H9 (cell line): ENCODE results near the gene ALDH1A2. TPM values are rescaled to one million over a fixed set of nuclear protein-coding genes. Genes with fewer than 3 reads are reported as not detected.

Source experiments
- DNase-seq: peaks from one replicate; pipeline ENCODE4 v3.0.0-alpha.2; 2017
- H2AFZ ChIP-seq: one replicate; pipeline ENCODE4 v1.6.1; 2013; ENCODE audit warnings: mild to moderate bottlenecking, low read length, control low read depth, moderate library complexity
- H2AK5ac ChIP-seq: 2 replicates; pipeline ENCODE4 v1.6.1; 2013; ENCODE audit warnings: low read length, control low read depth, mixed read lengths; ENCODE audit not compliant: insufficient read length
- H2BK120ac ChIP-seq: one replicate; pipeline ENCODE4 v1.6.1; 2013; ENCODE audit warnings: low read depth, mild to moderate bottlenecking, low read length, control low read depth, inconsistent platforms; ENCODE audit not compliant: poor library complexity, severe bottlenecking
- H2BK12ac ChIP-seq: 2 replicates; pipeline ENCODE4 v1.6.1; 2013; ENCODE audit warnings: low read length, control low read depth, mixed read lengths, low read depth; ENCODE audit not compliant: insufficient read length
- H2BK15ac ChIP-seq: 2 replicates; pipeline ENCODE4 v1.6.1; 2013; ENCODE audit warnings: low read depth, low read length, control low read depth
- H2BK20ac ChIP-seq: one replicate; pipeline ENCODE4 v1.6.1; 2013; ENCODE audit warnings: low read depth, mild to moderate bottlenecking, low read length, control low read depth, inconsistent platforms; ENCODE audit not compliant: poor library complexity, severe bottlenecking
- H2BK5ac ChIP-seq: 2 replicates; pipeline ENCODE4 v1.6.1; 2013; ENCODE audit warnings: low read length, control low read depth, mixed read lengths; ENCODE audit not compliant: insufficient read length
- H3K14ac ChIP-seq: 2 replicates; pipeline ENCODE4 v1.6.1; 2013; ENCODE audit warnings: low read length, control low read depth; ENCODE audit not compliant: insufficient read depth
- H3K18ac ChIP-seq: 2 replicates; pipeline ENCODE4 v1.6.1; 2013; ENCODE audit warnings: low read depth, mild to moderate bottlenecking, mixed read lengths, low read length, control low read depth; ENCODE audit not compliant: insufficient read length
- H3K23ac ChIP-seq: 2 replicates; pipeline ENCODE4 v1.6.1; 2013; ENCODE audit warnings: low read length, control low read depth, mixed read lengths, low read depth; ENCODE audit not compliant: insufficient read length
- H3K23me2 ChIP-seq: 2 replicates; pipeline ENCODE4 v1.6.1; 2013; ENCODE audit warnings: low read depth, mild to moderate bottlenecking, mixed read lengths, low read length, control low read depth; ENCODE audit not compliant: insufficient read length, poor library complexity, severe bottlenecking
- H3K27ac ChIP-seq: 2 replicates; pipeline ENCODE4 v1.5.1; 2013; ENCODE audit warnings: low read length, control low read depth, mixed read lengths, low read depth; ENCODE audit not compliant: insufficient read length
- H3K27me3 ChIP-seq: 2 replicates; pipeline ENCODE4 v1.6.1; 2013; ENCODE audit warnings: low read length, control low read depth, inconsistent platforms; ENCODE audit not compliant: insufficient read depth
- H3K4ac ChIP-seq: 2 replicates; pipeline ENCODE4 v1.6.1; 2013; ENCODE audit warnings: low read depth, mild to moderate bottlenecking, control low read depth, inconsistent platforms, low read length, moderate library complexity
- H3K4me1 ChIP-seq: 2 replicates; pipeline ENCODE4 v1.6.1; 2013; ENCODE audit warnings: low read length, control low read depth, inconsistent platforms; ENCODE audit not compliant: insufficient read depth
- H3K4me2 ChIP-seq: 2 replicates; pipeline ENCODE4 v1.6.1; 2013; ENCODE audit warnings: low read length, control low read depth, mixed read lengths; ENCODE audit not compliant: insufficient read length, insufficient read depth
- H3K56ac ChIP-seq: 2 replicates; pipeline ENCODE4 v1.6.1; 2013; ENCODE audit warnings: low read depth, mild to moderate bottlenecking, mixed read lengths, low read length, control low read depth; ENCODE audit not compliant: insufficient read length
- H3K79me1 ChIP-seq: 2 replicates; pipeline ENCODE4 v1.6.1; 2013; ENCODE audit warnings: low read depth, mild to moderate bottlenecking, moderate library complexity, low read length, control low read depth, inconsistent platforms; ENCODE audit not compliant: insufficient read depth, poor library complexity, severe bottlenecking
- H3K79me2 ChIP-seq: 2 replicates; pipeline ENCODE4 v1.6.1; 2013; ENCODE audit warnings: low read length, control low read depth, inconsistent platforms; ENCODE audit not compliant: insufficient read depth
- H3K9ac ChIP-seq: 2 replicates; pipeline ENCODE4 v1.6.1; 2013; ENCODE audit warnings: low read length, control low read depth, mixed read lengths; ENCODE audit not compliant: insufficient read length; ENCODE audit errors: extremely low read depth
- H3K9me3 ChIP-seq: one replicate; pipeline ENCODE4 v1.6.1; 2013; ENCODE audit warnings: low read depth, low read length, inconsistent platforms; ENCODE audit not compliant: control insufficient read depth
- H3T11ph ChIP-seq: one replicate; pipeline ENCODE4 v1.6.1; 2013; ENCODE audit warnings: mild to moderate bottlenecking, low read length, control low read depth, inconsistent platforms
- H4K20me1 ChIP-seq: one replicate; pipeline ENCODE4 v1.6.1; 2013; ENCODE audit not compliant: control insufficient read depth, insufficient read length, insufficient read depth
- H4K5ac ChIP-seq: 2 replicates; pipeline ENCODE4 v1.6.1; 2013; ENCODE audit warnings: low read depth, mild to moderate bottlenecking, mixed read lengths, low read length, control low read depth; ENCODE audit not compliant: insufficient read length
- H4K8ac ChIP-seq: replicated peaks from 2 replicates; pipeline ENCODE4 v1.6.1; 2013; ENCODE audit warnings: low read length, control low read depth, mixed read lengths, low read depth; ENCODE audit not compliant: insufficient read length
- H4K91ac ChIP-seq: 2 replicates; pipeline ENCODE4 v1.6.1; 2013; ENCODE audit warnings: low read depth, mild to moderate bottlenecking, moderate library complexity, mixed read lengths, low read length, control low read depth; ENCODE audit not compliant: insufficient read length
- H3K27ac Mint-ChIP-seq, 3 experiments: 2 replicates in 2 of 3; 3 replicates in 1 of 3; pipeline ENCODE4 v1.8.0; 2020 to 2021; ENCODE audit warnings: mixed read lengths in 3 of 3, mild to moderate bottlenecking in 1 of 3, moderate library complexity in 1 of 3
- H3K27me3 Mint-ChIP-seq: 2 replicates; pipeline ENCODE4 v1.8.0; 2021; ENCODE audit warnings: low read depth, mild to moderate bottlenecking, moderate library complexity, mixed read lengths
- H3K36me3 Mint-ChIP-seq, 3 experiments: 2 replicates in 2 of 3; 3 replicates in 1 of 3; pipeline ENCODE4 v1.8.0; 2020 to 2021; ENCODE audit warnings: low read depth in 3 of 3, mixed read lengths in 3 of 3; ENCODE audit not compliant: insufficient read depth in 1 of 3
- H3K4me1 Mint-ChIP-seq, 2 experiments: 2 replicates each; pipeline ENCODE4 v1.8.0; 2020; ENCODE audit warnings: mixed read lengths in 2 of 2
- H3K4me3 Mint-ChIP-seq, 2 experiments: 2 replicates in 1 of 2; 3 replicates in 1 of 2; pipeline ENCODE4 v1.8.0; 2020 to 2021; ENCODE audit warnings: mild to moderate bottlenecking in 2 of 2, mixed read lengths in 2 of 2, moderate library complexity in 1 of 2
- H3K9me3 Mint-ChIP-seq, 2 experiments: 2 replicates in 1 of 2; 3 replicates in 1 of 2; pipeline ENCODE4 v1.8.0; 2020; ENCODE audit warnings: mild to moderate bottlenecking in 2 of 2, mixed read lengths in 2 of 2, moderate library complexity in 1 of 2
- WGBS: extraction: QIAGEN DNeasy Blood & Tissue Kit; methylation state at CpG from one replicate; pipeline ENCODE4 v1.1.7; 2013; ENCODE audit warnings: missing lambda C conversion rate, low lambda C conversion rate, mixed read lengths; ENCODE audit not compliant: insufficient read length; ENCODE audit errors: extremely low coverage; 5-methylcytosine and 5-hydroxymethylcytosine counted together
- total RNA-seq: library from RNA; stranded (reverse); gene quantifications from 2 replicates; pipeline ENCODE4 v1.2.1, GENCODE V29; 2021
- TF ChIP-seq, protein P1 (sequence below): fragments of 200-600 bp; sonication (generic); conservative IDR thresholded peaks from 3 replicates; pipeline ENCODE4 v1.8.0; 2021; ENCODE audit warnings: antibody characterized with exemption, mild to moderate bottlenecking

ALDH1A2 gene
- total RNA-seq, 1 experiment from 2014 or later = 0.72 TPM

GRCh38 chr15:57916695-57917094 lies 148.8 kb downstream of the ALDH1A2 start:
- TF ChIP-seq, protein P1, sequence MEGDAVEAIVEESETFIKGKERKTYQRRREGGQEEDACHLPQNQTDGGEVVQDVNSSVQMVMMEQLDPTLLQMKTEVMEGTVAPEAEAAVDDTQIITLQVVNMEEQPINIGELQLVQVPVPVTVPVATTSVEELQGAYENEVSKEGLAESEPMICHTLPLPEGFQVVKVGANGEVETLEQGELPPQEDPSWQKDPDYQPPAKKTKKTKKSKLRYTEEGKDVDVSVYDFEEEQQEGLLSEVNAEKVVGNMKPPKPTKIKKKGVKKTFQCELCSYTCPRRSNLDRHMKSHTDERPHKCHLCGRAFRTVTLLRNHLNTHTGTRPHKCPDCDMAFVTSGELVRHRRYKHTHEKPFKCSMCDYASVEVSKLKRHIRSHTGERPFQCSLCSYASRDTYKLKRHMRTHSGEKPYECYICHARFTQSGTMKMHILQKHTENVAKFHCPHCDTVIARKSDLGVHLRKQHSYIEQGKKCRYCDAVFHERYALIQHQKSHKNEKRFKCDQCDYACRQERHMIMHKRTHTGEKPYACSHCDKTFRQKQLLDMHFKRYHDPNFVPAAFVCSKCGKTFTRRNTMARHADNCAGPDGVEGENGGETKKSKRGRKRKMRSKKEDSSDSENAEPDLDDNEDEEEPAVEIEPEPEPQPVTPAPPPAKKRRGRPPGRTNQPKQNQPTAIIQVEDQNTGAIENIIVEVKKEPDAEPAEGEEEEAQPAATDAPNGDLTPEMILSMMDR = no peak
- Histone ChIP-seq H2BK15ac (no peak overlapping the region), H4K91ac (no peak overlapping the region), H2BK120ac (no peak overlapping the region), H3K56ac (no peak overlapping the region), H4K8ac (no peak overlapping the region), H3K4ac (no peak overlapping the region), H3K4me1 (no peaks in the 10 kb centered on the region), H3K79me1 (no peaks in the 10 kb centered on the region), H3K14ac (no peak overlapping the region), H4K5ac (no peak overlapping the region), H3K23ac (no peak overlapping the region), H2BK12ac (no peak overlapping the region), H3T11ph (no peak overlapping the region), H3K18ac (no peak overlapping the region), H3K27me3 (no peaks in the 10 kb centered on the region), H2AFZ (no peak overlapping the region), H2BK20ac (no peak overlapping the region), H4K20me1 (no peaks in the 10 kb centered on the region), H2AK5ac (no peak overlapping the region), H3K27ac (no peak overlapping the region), H3K79me2 (no peaks in the 10 kb centered on the region), H3K9ac (no peak overlapping the region), H2BK5ac (no peak overlapping the region), H3K4me2 (no peak overlapping the region), H3K9me3 (no peaks in the 10 kb centered on the region), H3K23me2 (no peaks in the 10 kb centered on the region)
- no peak overlapping the region for H3K4me3 Mint-ChIP-seq
- no peaks in the 10 kb centered on the region; a peak in 1 of 4 replicates for H3K4me1 Mint-ChIP-seq
- no peak overlapping the region; a peak in 1 of 7 replicates for H3K27ac Mint-ChIP-seq
- H3K27me3 Mint-ChIP-seq = peaks cover 3% of the 10 kb centered on the region; the same call in 1 of the 2 replicates
- DNase-seq = no peak
- no CpG with 5 or more reads among the region's 8 CpGs for WGBS
- H3K36me3 Mint-ChIP-seq = no peaks in the 10 kb centered on the region
- H3K9me3 Mint-ChIP-seq = no peaks in the 10 kb centered on the region
